ENCODE data around the gene SPINDOC.

DNA sequence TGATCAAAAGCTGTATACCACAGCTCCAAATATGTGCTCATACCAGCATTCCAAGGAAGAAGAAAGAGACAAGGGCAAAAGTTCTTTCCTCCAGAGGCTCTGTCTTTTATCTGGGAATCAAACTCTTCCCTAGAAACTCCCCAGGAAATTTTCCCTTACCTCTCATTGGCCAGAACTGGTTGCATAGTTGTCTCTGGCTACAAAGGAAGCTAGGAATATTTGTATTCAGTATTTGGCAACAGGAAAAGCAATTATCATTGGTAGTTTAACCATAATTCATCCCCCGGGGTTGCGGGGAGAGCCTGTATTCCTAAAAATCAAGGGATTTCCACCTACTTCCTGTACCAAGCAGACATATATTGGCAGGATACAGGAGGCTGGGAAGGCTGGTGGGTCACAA, 34.2 kb upstream of the SPINDOC start:
- TF ChIP-seq POLR2A (IDR thresholded peaks at IDR 0.05) (no peak), EP300 (IDR thresholded peaks at IDR 0.05) (no peak)
